ENCODE measurements around the gene RNF126.

Gene RNF126

DNA sequence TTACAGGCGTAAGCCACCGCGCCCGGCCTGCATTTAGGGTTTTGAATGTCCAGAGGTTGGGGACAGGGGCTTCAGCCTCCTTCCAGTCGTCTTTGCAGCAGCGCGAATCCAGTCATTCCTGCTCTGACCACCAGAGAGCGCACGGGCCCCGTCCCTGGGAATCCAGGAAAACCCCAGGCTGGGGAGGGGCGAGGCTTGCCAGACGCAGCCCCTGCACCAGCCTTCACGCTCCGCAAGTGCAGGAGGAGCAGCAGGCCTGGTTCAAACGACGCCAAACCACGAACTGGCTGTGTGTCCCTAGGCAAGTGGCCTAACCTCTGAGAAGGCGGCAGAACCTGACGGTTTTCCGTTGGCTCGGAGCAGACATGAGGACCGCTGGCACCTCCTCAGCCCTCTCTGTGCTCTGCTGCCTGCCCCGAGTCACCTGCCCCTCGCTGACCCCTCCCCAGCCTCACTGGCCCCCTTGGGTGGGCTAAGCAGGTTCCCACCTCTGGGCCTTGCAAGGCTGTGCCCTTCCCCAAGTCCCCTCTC, 2.0 kb upstream of the RNF126 start:
- no peak for TF ChIP-seq POU2F2 (IDR thresholded peaks at IDR 0.05; ENCODE audit: low read depth, low read length)
- no peak for TF ChIP-seq PAX5 (IDR thresholded peaks at IDR 0.05; ENCODE audit: insufficient read depth, low read length, severe bottlenecking)
- no peak for TF ChIP-seq POLR2AphosphoS5 (IDR thresholded peaks at IDR 0.05; ENCODE audit: low read depth, low read length)
- TF ChIP-seq POLR2A (IDR thresholded peaks at IDR 0.05; ENCODE audit: low read depth, low read length), result no peak
- TF ChIP-seq SPI1 (IDR thresholded peaks at IDR 0.05; ENCODE audit: low read depth, low read length), result no peak
- no peak for TF ChIP-seq TAF1 (IDR thresholded peaks at IDR 0.05; ENCODE audit: low read depth, low read length)
- peak; percentile 52 for FAIRE-seq

DNA sequence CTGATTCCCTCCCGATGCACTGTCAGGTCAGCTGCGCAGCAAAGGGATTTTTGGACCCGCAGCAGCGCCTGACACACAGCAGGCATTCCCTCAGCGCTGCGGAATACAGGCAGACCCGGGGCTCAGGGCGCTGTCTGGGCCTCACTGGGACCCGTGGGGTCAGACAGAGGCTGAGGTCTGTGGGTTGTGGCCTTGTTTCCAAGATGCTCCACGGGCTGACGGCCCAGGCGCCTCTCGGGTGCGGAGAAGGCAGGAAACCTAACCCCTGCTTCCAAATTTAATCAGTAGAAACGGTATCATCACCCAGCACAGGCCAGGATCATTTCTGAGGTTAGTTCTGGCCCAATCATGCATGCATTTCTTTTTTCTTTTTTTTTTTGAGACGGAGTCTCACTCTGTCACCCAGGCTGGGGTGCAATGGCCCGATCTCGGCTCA, 686 bp upstream of the RNF126 start:
- FAIRE-seq, result no peak
- DNase-seq (ENCODE audit: insufficient read length, low spot score), result no peak
- no peak for TF ChIP-seq SPI1 (IDR thresholded peaks at IDR 0.05; ENCODE audit: low read depth, low read length)
- no peak for TF ChIP-seq POLR2A (IDR thresholded peaks at IDR 0.05; ENCODE audit: low read depth, low read length)
- TF ChIP-seq TAF1 (IDR thresholded peaks at IDR 0.05; ENCODE audit: low read depth, low read length), result no peak
- TF ChIP-seq POLR2AphosphoS5 (IDR thresholded peaks at IDR 0.05; ENCODE audit: low read depth, low read length), result no peak
- TF ChIP-seq POU2F2 (IDR thresholded peaks at IDR 0.05; ENCODE audit: low read depth, low read length), result no peak
- no peak for TF ChIP-seq PAX5 (IDR thresholded peaks at IDR 0.05; ENCODE audit: insufficient read depth, low read length, severe bottlenecking)

More for the DNA sequence above, 2.0 kb upstream of the RNF126 start:
- DNase-seq (ENCODE audit: insufficient read length, low spot score), result peak; percentile 81

DNA sequence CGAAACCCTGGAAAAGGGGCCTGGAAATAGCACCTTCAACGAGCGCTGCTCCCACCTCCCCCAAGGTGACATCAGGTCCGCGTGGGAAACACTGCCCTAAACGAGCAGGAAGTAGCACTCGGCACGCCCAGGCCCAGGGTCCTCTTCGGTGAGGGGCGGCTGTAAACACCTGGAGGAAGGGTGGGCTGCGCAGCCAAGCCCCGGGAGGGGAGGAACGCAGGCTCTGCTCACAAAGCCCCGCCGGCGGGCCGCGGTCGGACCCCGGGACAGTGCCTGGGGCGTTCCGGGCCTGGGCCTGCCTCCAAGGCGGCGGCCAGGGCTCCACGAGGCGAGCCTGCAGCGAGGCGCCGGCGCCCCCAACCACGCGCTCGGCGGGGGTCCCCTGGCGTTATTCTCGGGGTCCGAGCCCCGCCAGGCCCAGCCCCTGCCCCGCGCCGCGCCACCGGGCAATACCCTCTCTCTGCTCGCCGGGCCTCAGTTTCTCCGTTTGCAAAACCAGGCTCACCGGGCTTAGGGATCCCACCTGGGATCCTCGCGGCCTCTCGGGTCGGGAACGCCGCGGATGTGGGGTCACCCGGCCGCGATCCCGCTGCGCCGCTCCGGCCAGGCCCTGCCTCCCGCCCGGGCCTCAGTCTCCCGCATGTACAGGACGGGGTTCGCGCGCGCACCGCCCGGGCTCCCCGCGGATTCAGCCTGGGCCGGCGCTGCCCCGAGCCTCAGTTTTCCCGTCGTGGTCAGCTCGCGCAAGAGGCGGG, 630 bp downstream of the RNF126 start:
- FAIRE-seq (peak; percentile 94), DNase-seq (ENCODE audit: insufficient read length, low spot score) (no peak)
- TF ChIP-seq POLR2A (IDR thresholded peaks at IDR 0.05; ENCODE audit: low read depth, low read length) (peak; percentile 63), TAF1 (IDR thresholded peaks at IDR 0.05; ENCODE audit: low read depth, low read length) (no peak), POLR2AphosphoS5 (IDR thresholded peaks at IDR 0.05; ENCODE audit: low read depth, low read length) (peak; percentile 39; the same call in 1 of the 2 replicates), PAX5 (IDR thresholded peaks at IDR 0.05; ENCODE audit: insufficient read depth, low read length, severe bottlenecking) (no peak), POU2F2 (IDR thresholded peaks at IDR 0.05; ENCODE audit: low read depth, low read length) (peak; percentile 32; the same call in 1 of the 2 replicates)

DNA sequence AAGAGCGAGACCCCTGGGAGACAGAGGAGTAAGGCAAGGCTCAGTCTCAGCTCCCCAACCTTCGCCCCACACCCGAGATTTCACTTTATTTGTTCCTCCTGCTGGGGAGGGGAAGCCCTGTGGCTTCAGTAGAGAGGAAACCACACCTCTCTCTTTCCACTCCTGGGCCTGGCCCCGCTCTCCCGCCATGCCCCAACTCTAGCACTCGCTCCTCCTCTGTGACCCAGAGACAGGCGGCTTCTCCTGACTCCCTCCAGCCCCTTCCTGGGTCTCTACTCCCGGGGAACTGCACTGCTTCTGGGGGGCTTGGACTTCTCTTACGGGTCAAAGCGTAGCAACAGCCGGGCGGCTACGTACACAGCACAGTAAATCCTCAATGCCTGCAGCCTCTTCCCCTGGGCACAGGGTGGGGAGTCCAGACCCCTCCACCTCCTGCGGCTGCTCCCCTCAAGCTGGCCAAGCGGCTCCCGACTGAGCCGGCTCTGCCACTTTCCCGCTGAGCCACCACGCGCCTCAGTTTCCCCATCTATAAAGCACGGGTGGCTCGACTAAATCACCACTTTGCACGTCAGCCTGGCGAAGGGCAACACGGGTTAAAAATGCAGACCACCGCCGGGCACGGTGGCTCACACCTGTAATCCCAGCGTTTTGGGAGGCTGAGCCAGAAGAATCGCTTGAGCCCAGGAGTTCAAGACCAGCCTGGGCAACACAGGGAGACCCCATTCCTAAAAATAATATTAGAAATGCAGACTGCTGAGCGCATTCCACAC, 1.4 kb downstream of the RNF126 start:
- TF ChIP-seq TAF1 (IDR thresholded peaks at IDR 0.05; ENCODE audit: low read depth, low read length) (0 out of 2 replicates have a peak, but pooled peaks have one; percentile 27), POU2F2 (IDR thresholded peaks at IDR 0.05; ENCODE audit: low read depth, low read length) (no peak), POLR2AphosphoS5 (IDR thresholded peaks at IDR 0.05; ENCODE audit: low read depth, low read length) (0 out of 2 replicates have a peak, but pooled peaks have one; percentile 35), SPI1 (IDR thresholded peaks at IDR 0.05; ENCODE audit: low read depth, low read length) (0 out of 2 replicates have a peak, but pooled peaks have one; percentile 25), PAX5 (IDR thresholded peaks at IDR 0.05; ENCODE audit: insufficient read depth, low read length, severe bottlenecking) (no peak), POLR2A (IDR thresholded peaks at IDR 0.05; ENCODE audit: low read depth, low read length) (0 out of 2 replicates have a peak, but pooled peaks have one; percentile 11)
- FAIRE-seq (peak; percentile 90), DNase-seq (ENCODE audit: insufficient read length, low spot score) (peak; percentile 79)

DNA sequence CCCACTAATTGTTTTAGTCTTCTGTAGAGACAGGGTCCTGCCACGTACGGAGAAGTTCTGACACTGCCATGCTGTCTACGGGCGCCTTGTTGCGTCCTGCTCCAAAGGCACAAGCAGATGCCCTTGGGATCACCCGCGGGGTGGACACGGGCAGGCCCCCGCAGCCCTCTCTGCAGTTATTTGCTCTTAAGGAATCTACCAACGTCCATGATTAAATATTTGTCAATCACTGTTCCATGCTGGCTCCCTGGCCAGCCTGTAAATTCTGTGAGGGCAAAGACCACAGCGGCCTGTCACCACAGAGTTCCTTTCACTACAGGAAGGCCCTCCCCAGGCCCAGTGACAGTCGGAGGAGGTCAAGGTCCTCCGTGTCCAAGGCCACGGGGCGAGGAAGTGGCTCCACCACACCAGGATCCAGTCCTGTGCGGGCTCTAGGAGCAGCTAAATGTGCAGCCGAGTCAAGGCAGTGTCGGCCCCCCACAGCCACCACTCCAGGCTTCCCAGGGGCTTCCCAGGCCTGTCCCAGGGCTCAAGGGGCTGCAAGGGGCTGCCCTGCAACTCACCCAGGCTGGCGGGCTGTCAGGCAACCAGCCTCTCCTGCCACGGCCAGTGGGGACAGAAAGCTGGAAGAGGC, 2.1 kb downstream of the RNF126 start:
- TF ChIP-seq POLR2AphosphoS5 (IDR thresholded peaks at IDR 0.05; ENCODE audit: low read depth, low read length) (no peak), TAF1 (IDR thresholded peaks at IDR 0.05; ENCODE audit: low read depth, low read length) (no peak), POLR2A (IDR thresholded peaks at IDR 0.05; ENCODE audit: low read depth, low read length) (no peak), PAX5 (IDR thresholded peaks at IDR 0.05; ENCODE audit: insufficient read depth, low read length, severe bottlenecking) (no peak), SPI1 (IDR thresholded peaks at IDR 0.05; ENCODE audit: low read depth, low read length) (no peak)
- DNase-seq (ENCODE audit: insufficient read length, low spot score), result no peak
- no peak for FAIRE-seq

DNA sequence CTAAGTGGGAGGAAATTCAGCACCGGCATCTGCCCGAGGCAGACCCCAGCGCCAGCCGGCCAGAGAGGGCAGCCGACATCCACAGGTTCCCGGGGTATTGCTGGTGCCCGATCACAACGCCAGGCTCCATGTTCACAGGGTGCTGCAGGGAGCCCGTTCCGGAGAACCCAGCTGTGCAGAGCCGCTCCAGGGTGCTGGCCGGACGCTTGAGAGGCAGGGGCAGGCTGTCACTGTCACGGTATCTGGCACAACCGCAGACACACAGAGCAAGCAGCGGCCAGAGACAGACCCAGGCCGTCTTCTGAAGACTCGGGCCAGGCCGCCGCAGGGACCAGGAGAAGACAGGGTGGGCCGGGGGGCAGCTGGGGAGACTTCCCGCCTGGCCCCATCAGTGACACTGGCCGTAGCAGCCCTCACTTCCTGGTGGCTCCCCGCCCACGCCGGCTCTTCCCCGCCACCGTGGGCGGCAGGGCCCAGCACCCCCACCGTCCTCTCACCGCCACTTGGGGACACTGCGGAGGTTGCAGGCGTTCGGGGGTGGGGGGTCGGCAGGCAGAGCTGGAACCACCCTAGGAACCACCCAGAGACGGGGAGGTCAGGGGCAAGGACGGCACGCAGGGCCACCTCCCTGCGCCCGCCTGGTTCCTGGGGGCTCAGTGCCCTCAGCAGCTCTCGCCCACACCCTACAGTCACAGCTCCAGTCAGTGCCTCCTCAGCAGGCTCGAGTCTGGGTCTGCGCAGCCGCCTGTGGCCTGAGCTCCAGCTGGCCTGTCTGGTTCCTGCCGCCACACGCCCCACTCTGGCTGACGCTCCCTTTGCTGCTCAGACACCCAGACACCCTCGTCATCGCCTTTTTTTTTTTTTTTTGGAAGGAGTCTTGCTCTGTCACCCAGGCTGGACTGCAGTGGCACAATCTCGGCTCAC, 3.8 kb downstream of the RNF126 start:
- DNase-seq (ENCODE audit: insufficient read length, low spot score) (no peak), FAIRE-seq (no peak)
- TF ChIP-seq TAF1 (IDR thresholded peaks at IDR 0.05; ENCODE audit: low read depth, low read length) (no peak), PAX5 (IDR thresholded peaks at IDR 0.05; ENCODE audit: insufficient read depth, low read length, severe bottlenecking) (no peak), POU2F2 (IDR thresholded peaks at IDR 0.05; ENCODE audit: low read depth, low read length) (no peak), SPI1 (IDR thresholded peaks at IDR 0.05; ENCODE audit: low read depth, low read length) (no peak), POLR2AphosphoS5 (IDR thresholded peaks at IDR 0.05; ENCODE audit: low read depth, low read length) (no peak), POLR2A (IDR thresholded peaks at IDR 0.05; ENCODE audit: low read depth, low read length) (no peak)

DNA sequence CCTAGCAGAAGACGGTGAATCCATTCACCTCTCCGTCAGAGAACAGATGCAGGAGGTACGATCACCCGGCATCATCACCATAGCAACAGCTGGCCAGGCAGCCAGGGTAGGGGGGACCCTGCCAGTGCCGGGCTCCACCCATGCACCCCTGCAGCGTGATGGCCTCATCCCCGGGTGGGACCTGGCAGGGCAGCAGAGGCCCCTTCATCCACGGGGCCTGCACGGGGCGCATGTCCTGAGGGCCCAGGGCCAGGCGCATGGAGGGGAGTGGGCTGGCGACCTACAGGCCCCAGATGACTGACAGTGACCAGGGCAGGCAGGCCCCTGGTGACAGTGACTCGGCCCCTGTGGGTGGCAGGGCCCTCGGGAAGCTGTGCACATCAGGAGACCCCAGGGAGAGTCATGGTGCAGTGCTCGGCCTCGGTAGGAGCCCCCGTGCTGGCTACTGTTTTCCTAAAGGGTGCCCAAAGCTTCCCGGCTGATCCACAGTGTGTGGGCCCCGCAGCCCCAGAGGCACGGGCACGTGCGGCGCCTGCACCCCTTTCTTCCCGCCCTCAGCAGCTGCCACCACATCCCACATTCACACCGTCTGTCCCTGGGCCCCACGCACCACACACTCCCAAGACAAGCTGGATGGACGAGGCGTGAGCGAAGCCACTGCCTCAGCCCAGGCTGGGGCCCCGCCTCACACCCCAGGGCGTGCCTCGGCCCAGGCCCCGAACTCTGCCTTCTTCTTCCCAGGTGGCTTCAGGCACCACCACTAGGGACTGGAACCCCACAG, 4.8 kb downstream of the RNF126 start:
- DNase-seq (ENCODE audit: insufficient read length, low spot score) (no peak), FAIRE-seq (no peak)
- TF ChIP-seq TAF1 (IDR thresholded peaks at IDR 0.05; ENCODE audit: low read depth, low read length) (no peak), PAX5 (IDR thresholded peaks at IDR 0.05; ENCODE audit: insufficient read depth, low read length, severe bottlenecking) (no peak), POU2F2 (IDR thresholded peaks at IDR 0.05; ENCODE audit: low read depth, low read length) (no peak), POLR2A (IDR thresholded peaks at IDR 0.05; ENCODE audit: low read depth, low read length) (no peak), POLR2AphosphoS5 (IDR thresholded peaks at IDR 0.05; ENCODE audit: low read depth, low read length) (no peak), SPI1 (IDR thresholded peaks at IDR 0.05; ENCODE audit: low read depth, low read length) (no peak)
